CD4-positive, alpha-beta T cell treated with Interleukin-10 for 1 hour (primary cell): ENCODE measurements around the gene MPP3.
"Not testable (repeated sequence)": the region's sequence is repeated elsewhere in the genome, so short reads cannot be mapped to it uniquely, and the experiment has no call there.

Source experiments
- DNase-seq: peaks from one replicate; pipeline ENCODE4 v3.0.0-alpha.2; 2020

MPP3 gene

GRCh38 chr17:43860077-43860725, 27.3 kb upstream of the MPP3 start:
- no peak for DNase-seq

- DNase-seq = no peak
Observed at GRCh38 chr17:43857957-43858600, 25.1 kb upstream of the MPP3 start.

- no peak for DNase-seq
Observed at GRCh38 chr17:43857141-43857540, 24.2 kb upstream of the MPP3 start.

DNA sequence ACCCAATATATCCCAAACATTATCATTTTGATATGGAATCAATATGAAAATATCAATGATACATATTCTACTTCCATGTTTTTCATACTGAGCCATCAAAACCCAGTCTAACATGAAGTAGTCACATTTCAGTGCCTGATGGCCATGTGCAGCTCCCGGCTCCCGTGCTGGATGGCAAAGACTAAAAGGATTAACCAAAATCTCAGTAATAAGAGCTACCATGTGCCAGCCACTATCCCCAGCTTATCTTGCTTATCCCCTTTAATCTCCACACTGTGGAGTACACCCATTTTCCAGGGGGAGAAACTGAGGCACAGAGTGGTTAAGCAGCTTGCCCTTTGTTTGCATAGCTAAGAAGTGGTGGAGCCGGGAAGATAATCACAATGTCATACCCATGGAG, 23.2 kb upstream of the MPP3 start:
- no peak for DNase-seq

DNA sequence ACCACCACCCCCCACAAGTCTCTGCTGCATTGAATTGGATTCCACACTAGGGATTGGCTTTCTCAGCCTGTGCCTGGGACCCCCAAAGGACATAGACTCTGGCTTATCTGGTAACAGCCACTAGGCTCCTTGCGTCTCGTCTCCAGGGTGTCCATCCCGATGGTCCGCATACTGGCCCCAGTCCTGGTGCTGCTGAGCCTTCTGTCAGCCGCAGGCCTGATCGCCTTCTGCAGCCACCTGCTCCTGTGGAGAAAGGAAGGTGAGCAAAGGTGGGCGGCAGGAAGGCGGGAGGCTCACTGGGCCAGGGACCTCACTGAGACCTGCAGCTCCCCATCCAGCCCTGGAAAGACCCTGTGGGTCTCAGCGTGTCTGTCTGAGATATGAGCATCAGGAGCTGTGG, 22.1 kb upstream of the MPP3 start:
- no peak for DNase-seq

- no peak for DNase-seq
Observed at GRCh38 chr17:43854498-43854897, 21.6 kb upstream of the MPP3 start.

DNA sequence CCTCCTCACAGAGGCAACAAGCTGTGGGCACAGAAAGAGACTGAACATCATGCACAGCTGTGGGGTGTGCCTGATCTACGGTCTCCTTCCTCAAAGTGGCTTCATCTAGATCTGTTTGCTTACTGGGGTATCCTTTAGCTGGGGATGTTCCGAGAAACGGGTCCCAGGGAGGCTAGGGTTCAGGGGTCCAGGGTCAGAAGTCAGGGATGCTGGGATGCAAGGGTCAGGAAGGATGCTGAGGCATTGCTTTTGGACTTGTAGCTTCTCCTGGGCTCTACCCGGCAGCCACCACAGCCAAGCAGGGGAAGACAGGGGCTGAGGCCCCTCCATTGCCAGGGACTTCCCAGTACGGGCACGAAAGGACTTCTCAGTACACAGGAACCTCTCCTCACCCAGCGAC, 20.6 kb upstream of the MPP3 start:
- DNase-seq = no peak

DNA sequence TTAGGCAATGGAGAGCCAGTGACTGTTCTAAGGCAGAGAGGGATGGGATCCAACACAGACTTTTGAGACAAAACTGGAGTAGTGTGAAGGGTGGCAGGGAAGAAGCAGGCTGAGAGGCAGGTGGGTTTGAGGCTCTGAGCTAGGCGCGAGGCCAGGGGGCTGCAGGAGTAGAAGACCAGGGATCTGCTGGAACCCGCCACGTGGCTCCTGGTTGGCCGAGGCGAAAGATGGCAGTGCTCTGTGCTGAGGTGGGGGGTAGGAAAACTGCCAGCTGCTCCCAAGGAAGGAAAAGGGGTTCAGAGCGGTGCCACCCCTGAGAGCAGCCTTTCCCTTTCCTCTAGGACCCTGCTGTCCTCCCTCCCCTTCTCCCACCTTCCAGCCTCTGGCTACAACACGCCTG, 19.6 kb upstream of the MPP3 start:
- DNase-seq = no peak

- DNase-seq = no peak
Observed at GRCh38 chr17:43849116-43849515, 16.2 kb upstream of the MPP3 start.

- no peak for DNase-seq
Observed at GRCh38 chr17:43848601-43849000, 15.7 kb upstream of the MPP3 start.

DNA sequence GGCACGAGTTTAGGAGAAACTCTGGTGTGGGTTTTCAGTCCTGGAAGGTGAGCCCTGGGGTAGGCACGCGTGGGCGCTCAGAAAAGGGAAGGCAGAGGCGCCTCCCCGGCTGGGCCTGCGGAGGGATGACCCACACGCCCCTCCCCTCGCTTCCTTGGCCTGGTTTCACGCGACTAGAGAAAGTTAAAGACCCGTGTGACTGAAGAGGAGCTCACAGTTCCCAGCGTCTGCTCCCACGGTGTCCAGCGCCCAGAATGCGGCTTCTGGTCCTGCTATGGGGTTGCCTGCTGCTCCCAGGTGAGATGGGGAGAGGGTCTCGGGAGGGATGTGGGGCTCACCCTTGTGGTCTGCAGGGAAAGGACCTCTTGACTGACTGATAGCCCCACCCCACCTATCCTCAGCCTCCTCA, 14.0 kb upstream of the MPP3 start, which contains the start of gene CD300LG:
CD300LG (plus strand) TSS at position 214 of the 409 bp plus-strand sequence; CDS start at position 255, 41 bp downstream.
- DNase-seq = no peak

- DNase-seq = peak; percentile 68
Observed at GRCh38 chr17:43846221-43846712, 13.3 kb upstream of the MPP3 start.

GRCh38 chr17:43845766-43846165, 12.8 kb upstream of the MPP3 start:
- DNase-seq = no peak

- no peak for DNase-seq
Observed at GRCh38 chr17:43844241-43844640, 11.3 kb upstream of the MPP3 start.

DNA sequence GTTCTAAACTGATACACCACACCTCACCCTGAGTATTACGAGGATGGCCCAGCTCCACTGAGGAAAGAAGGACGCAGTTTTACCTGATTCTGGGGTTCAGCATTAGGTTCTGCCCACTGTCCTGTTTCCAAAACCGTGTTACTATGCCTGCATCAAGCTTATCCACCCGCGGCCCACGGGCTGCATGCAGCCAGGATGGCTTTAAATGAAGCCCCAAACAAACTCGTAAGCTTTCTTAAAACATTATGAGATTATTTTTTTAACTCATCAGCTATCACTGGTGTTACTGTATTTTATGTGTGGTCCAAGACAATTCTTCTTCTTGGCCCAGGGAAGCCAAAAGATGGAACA, 10.0 kb upstream of the MPP3 start:
- no peak for DNase-seq

DNA sequence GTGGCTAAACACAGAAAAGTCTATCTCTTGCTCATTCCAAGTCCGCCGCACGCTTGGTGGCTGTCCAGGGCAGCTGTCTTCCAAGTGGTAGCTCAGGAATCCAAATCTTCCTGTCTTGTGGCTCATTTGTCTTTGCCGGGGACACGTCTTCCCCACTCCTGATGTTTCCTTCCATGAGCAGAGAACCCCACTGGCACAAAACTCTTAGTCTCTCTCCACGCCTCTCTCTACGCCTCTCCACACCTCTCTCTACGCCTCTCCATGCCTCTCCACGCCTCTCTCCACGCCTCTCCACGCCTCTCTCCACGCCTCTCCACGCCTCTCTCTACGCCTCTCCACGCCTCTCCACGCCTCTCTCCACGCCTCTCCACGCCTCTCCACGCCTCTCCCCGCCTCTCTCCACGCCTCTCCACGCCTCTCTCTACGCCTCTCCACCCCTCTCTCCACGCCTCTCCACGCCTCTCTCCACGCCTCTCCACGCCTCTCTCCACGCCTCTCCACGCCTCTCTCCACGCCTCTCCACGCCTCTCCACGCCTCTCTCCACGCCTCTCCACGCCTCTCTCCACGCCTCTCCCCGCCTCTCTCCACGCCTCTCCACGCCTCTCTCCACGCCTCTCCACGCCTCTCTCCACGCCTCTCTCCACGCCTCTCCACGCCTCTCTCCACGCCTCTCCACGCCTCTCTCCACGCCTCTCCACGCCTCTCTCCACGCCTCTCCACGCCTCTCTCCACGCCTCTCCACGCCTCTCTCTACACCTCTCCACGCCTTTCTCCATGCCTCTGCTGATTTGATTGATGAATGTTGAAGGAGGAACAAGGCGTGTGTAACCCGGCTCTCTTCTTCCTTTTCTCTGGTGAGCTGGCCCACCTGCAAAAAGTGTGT, 9.4 kb upstream of the MPP3 start:
- DNase-seq = not testable (repeated sequence)

- DNase-seq = no peak
Observed at GRCh38 chr17:43841282-43841681, 8.3 kb upstream of the MPP3 start.

DNA sequence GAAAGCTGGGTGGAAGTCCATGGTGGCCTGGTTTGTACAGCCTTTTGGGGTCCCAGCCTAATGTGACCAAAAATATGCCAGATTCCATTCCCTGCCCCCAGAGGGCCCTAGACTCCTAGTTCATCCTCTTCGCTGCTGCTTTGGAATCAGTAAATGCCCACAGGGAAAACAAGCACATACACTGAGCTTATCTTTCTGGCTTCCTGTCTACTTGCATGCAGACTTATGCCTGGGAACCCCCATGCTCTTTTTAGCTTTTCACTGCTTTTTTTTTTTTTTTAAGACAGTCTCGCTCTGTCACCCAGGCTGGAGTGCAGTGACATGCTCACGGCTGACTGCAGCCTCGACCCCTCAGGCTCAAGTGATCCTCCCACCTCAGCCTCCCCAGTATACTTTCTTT, 7.9 kb upstream of the MPP3 start:
- no peak for DNase-seq

DNA sequence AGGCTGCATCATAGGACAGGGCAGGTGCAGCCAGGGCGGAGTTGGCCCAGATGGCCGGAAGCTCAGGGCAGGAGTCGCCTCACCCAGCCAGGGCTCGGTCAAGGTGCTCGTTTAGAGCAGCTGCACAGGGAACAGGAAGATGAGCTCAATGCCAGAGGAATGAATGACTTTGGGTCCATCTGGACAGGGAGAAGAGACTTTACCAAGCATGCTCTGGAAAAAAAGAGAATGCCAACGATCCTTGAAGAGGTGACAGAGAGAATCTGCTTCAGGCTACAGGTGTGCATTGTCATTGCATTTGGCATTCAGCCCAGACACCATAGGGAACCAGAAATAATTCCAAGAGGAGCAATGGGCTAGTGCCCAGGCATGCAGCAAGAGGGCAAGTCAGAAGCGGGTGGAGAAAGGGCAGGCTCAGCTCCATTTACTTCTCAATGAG, 6.7 kb upstream of the MPP3 start:
- no peak for DNase-seq

GRCh38 chr17:43834106-43834505, 1.2 kb upstream of the MPP3 start:
- no peak for DNase-seq

GRCh38 chr17:43832168-43832975, 574 bp downstream of the MPP3 start:
- no peak for DNase-seq

DNA sequence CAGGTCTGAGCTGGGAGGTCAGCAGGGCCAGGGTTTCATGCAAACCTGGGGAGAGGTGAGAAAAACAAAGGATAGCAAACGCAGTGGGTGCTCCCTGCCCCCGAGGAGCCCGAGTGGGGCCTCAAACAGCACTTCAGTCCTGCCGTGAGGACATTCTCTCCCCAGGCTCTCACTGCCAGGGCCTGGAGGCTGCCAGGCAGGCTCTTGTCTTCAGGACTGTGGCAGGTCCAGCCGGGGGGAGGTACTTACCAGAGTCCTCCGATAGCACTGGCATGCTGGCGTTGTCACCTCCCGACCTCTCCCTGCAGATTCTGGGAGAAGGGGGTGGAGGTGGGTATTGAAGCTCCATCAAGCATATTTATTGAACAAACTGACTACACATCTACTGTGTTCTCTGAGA, 1.3 kb downstream of the MPP3 start:
- DNase-seq = no peak
